Ectodermal cell (in vitro differentiated cells): ENCODE data around the gene LILRB4.
"Not testable (repeated sequence)": the region's sequence is repeated elsewhere in the genome, so short reads cannot be mapped to it uniquely, and the experiment has no call there.

Experiments
- H3K27ac ChIP-seq: 2 replicates; pipeline ENCODE4 v1.7.0; 2013; ENCODE audit warnings: mild to moderate bottlenecking, low read depth, low read length; ENCODE audit not compliant: insufficient read depth, poor library complexity, severe bottlenecking
- H3K27me3 ChIP-seq: 2 replicates; pipeline ENCODE4 v1.7.0; 2013; ENCODE audit warnings: mild to moderate bottlenecking, low read length; ENCODE audit not compliant: insufficient read depth, control insufficient read depth, poor library complexity, severe bottlenecking
- H3K36me3 ChIP-seq: one replicate; pipeline ENCODE4 v1.7.0; 2013; ENCODE audit warnings: low read length; ENCODE audit not compliant: control insufficient read depth, insufficient read depth
- H3K4me1 ChIP-seq: one replicate; pipeline ENCODE4 v1.7.0; 2013; ENCODE audit warnings: low read length; ENCODE audit not compliant: control insufficient read depth, insufficient read depth
- H3K4me3 ChIP-seq: 2 replicates; pipeline ENCODE4 v1.7.0; 2013; ENCODE audit warnings: low read depth, low read length, control low read depth; ENCODE audit not compliant: insufficient read depth
- H3K9me3 ChIP-seq: 2 replicates; pipeline ENCODE4 v1.7.0; 2013; ENCODE audit warnings: mild to moderate bottlenecking, low read length, moderate library complexity; ENCODE audit not compliant: control insufficient read depth
- WGBS, 2 experiments: methylation state at CpG; one replicate each; pipeline ENCODE4 v1.1.7; 2013; ENCODE audit warnings: missing lambda C conversion rate in 2 of 2; 5-methylcytosine and 5-hydroxymethylcytosine counted together

The LILRB4 gene

DNA sequence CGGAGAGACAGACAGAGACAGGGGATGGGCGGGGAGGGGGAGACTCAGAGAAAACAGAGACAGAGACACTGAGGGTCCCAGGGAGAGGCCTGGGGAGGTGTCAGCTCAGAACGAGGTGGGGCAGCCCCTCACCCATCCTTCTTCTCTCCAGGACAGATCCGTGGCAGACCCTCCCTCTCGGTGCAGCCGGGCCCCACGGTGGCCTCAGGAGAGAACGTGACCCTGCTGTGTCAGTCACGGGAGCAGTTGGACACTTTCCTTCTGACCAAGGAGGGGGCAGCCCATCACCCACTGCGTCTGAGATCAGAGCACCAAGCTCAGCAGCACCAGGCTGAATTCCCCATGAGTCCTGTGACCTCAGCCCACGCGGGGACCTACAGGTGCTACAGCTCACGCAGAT is 47.2 kb downstream of the LILRB4 start:
- H3K36me3 ChIP-seq, H3K4me1 ChIP-seq, H3K27ac ChIP-seq, H3K4me3 ChIP-seq, H3K27me3 ChIP-seq: not testable (repeated sequence)
- 65 to 69% methylated on average over 13 of the region's 13 CpGs for WGBS, 2 experiments
- peaks cover 12% of the 10 kb centered on the region for H3K9me3 ChIP-seq
